GM23338 (cell line): ENCODE results near the gene MAVS. TPM values are rescaled to one million over a fixed set of nuclear protein-coding genes. Genes with fewer than 3 reads are reported as not detected.

Source experiments
- ATAC-seq: fragments of 200-7000 bp; cut with Tn5 transposase; 3 replicates; pipeline ENCODE4 v1.9.1; 2020
- DNase-seq: peaks from one replicate; pipeline ENCODE4 v3.0.0-alpha.2; 2015; ENCODE audit warnings: low spot score
- H2AFZ ChIP-seq: fragments of 200-600 bp; sonication (generic); 2 replicates; pipeline ENCODE4 v1.8.0; 2016; ENCODE audit warnings: antibody characterized with exemption, mild to moderate bottlenecking, moderate library complexity
- H3F3A ChIP-seq: fragments of 200-600 bp; sonication (generic); replicated peaks from 2 replicates; pipeline ENCODE4 v1.8.0; 2017; ENCODE audit warnings: antibody characterized with exemption, mixed run types, low read depth
- H3K27ac ChIP-seq: fragments of 200-600 bp; sonication (generic); 2 replicates; pipeline ENCODE4 v1.6.1; 2016; ENCODE audit warnings: low read depth
- H3K27me3 ChIP-seq: fragments of 200-600 bp; sonication (generic); 2 replicates; pipeline ENCODE4 v1.8.0; 2016; ENCODE audit warnings: mild to moderate bottlenecking, mixed run types, moderate library complexity; ENCODE audit not compliant: insufficient read depth
- H3K36me3 ChIP-seq: fragments of 200-600 bp; sonication (generic); 2 replicates; pipeline ENCODE4 v1.8.0; 2016; ENCODE audit warnings: mild to moderate bottlenecking; ENCODE audit not compliant: insufficient read depth
- H3K4me1 ChIP-seq: fragments of 200-600 bp; sonication (generic); 2 replicates; pipeline ENCODE4 v1.8.0; 2016; ENCODE audit warnings: mild to moderate bottlenecking, moderate library complexity; ENCODE audit not compliant: insufficient read depth
- H3K4me2 ChIP-seq: fragments of 200-600 bp; sonication (generic); 2 replicates; pipeline ENCODE4 v1.7.1; 2017; ENCODE audit warnings: mixed run types
- H3K4me3 ChIP-seq: fragments of 200-600 bp; sonication (generic); 2 replicates; pipeline ENCODE4 v1.6.1; 2016; ENCODE audit warnings: mixed run types
- H3K79me2 ChIP-seq: fragments of 200-600 bp; sonication (generic); replicated peaks from 2 replicates; pipeline ENCODE4 v1.8.0; 2017; ENCODE audit warnings: mild to moderate bottlenecking; ENCODE audit not compliant: insufficient read depth
- H3K9me2 ChIP-seq: fragments of 200-600 bp; sonication (generic); 2 replicates; pipeline ENCODE4 v1.8.0; 2017; ENCODE audit not compliant: insufficient read depth
- H4K20me1 ChIP-seq: fragments of 200-600 bp; sonication (generic); replicated peaks from 2 replicates; pipeline ENCODE4 v1.8.0; 2017; ENCODE audit warnings: mild to moderate bottlenecking; ENCODE audit not compliant: insufficient read depth
- H3K27ac Mint-ChIP-seq: 2 replicates; pipeline ENCODE4 v1.8.0; 2020; ENCODE audit warnings: inconsistent platforms, mild to moderate bottlenecking, moderate library complexity, mixed read lengths
- H3K27me3 Mint-ChIP-seq: 3 replicates; pipeline ENCODE4 v1.8.0; 2022; ENCODE audit warnings: low read depth, mild to moderate bottlenecking, moderate library complexity, mixed read lengths, inconsistent platforms; ENCODE audit not compliant: insufficient read depth, poor library complexity
- H3K36me3 Mint-ChIP-seq: 3 replicates; pipeline ENCODE4 v1.8.0; 2021; ENCODE audit warnings: low read depth, mild to moderate bottlenecking, inconsistent platforms, moderate library complexity, mixed read lengths
- H3K4me1 Mint-ChIP-seq: 3 replicates; pipeline ENCODE4 v1.8.0; 2020; ENCODE audit warnings: mild to moderate bottlenecking, inconsistent platforms, mixed read lengths
- H3K4me3 Mint-ChIP-seq: 3 replicates; pipeline ENCODE4 v1.8.0; 2021; ENCODE audit warnings: moderate library complexity, mild to moderate bottlenecking, inconsistent platforms, mixed read lengths
- H3K9me3 Mint-ChIP-seq: 3 replicates; pipeline ENCODE4 v1.8.0; 2020; ENCODE audit warnings: moderate library complexity, mild to moderate bottlenecking, inconsistent platforms, mixed read lengths
- CREB1 ChIP-seq: fragments of 250-450 bp; sonication (Bioruptor Pico); IDR thresholded peaks from 2 replicates; pipeline ENCODE4 v1.5.0; 2020; ENCODE audit warnings: low read depth, mild to moderate bottlenecking, moderate library complexity
- EZH2phosphoT487 ChIP-seq: fragments of 200-600 bp; sonication (generic); IDR thresholded peaks from one replicate; pipeline ENCODE4 v1.8.1; 2018; ENCODE audit warnings: antibody characterized with exemption; ENCODE audit not compliant: unreplicated experiment
- JUNB ChIP-seq: IDR thresholded peaks from one replicate; pipeline ENCODE4 v1.6.1; 2016; ENCODE audit warnings: antibody characterized with exemption; ENCODE audit not compliant: unreplicated experiment
- NANOG ChIP-seq: IDR thresholded peaks from 2 replicates; pipeline ENCODE4 v1.6.1; 2016; ENCODE audit warnings: antibody characterized with exemption, borderline replicate concordance
- POLR2AphosphoS5 ChIP-seq: IDR thresholded peaks from 2 replicates; pipeline ENCODE4 v1.6.1; 2016; ENCODE audit warnings: antibody characterized with exemption, low read depth
- STAT1 ChIP-seq: IDR thresholded peaks from one replicate; pipeline ENCODE4 v1.6.1; 2016; ENCODE audit warnings: antibody characterized with exemption; ENCODE audit not compliant: unreplicated experiment
- ZNF331 ChIP-seq: fragments of 250-450 bp; sonication (Bioruptor Pico); IDR thresholded peaks from 2 replicates; pipeline ENCODE4 v1.5.0; 2020; ENCODE audit warnings: low read depth, mild to moderate bottlenecking, moderate library complexity
- polyA plus RNA-seq: library from polyadenylated mRNA; unstranded; fragments of >200 nt; fragmentation: Nextera tagmentation; extraction: Ambion mirVana; gene quantifications from 2 replicates; pipeline ENCODE4 v1.2.1, GENCODE V29; 2016
- total RNA-seq: library from RNA; depleted of rRNA; stranded (reverse); fragments of >200 nt; shearing (Covaris generic); gene quantifications from 2 replicates; pipeline ENCODE4 v1.2.3, GENCODE V29; 2014
- TF ChIP-seq, protein P1 (sequence below), 2 experiments: fragments of 200-600 bp in 1 of 2; sonication (generic) in 1 of 2; conservative IDR thresholded peaks; 2 replicates each; pipeline versions ENCODE4 v1.5.1 to v1.6.1; 2016 to 2017; ENCODE audit warnings: antibody characterized with exemption in 2 of 2, low read depth in 2 of 2, mild to moderate bottlenecking in 2 of 2, moderate library complexity in 1 of 2
- TF ChIP-seq, protein P2 (sequence below): IDR thresholded peaks from one replicate; pipeline ENCODE4 v1.6.1; 2018; ENCODE audit warnings: antibody characterized with exemption; ENCODE audit not compliant: unreplicated experiment
- TF ChIP-seq, protein P3 (sequence below): fragments of 250-450 bp; sonication (Bioruptor Pico); IDR thresholded peaks from 2 replicates; pipeline ENCODE4 v1.5.0; 2020; ENCODE audit warnings: mild to moderate bottlenecking, moderate library complexity
- TF ChIP-seq, protein P4 (sequence below): IDR thresholded peaks from 2 replicates; pipeline ENCODE4 v1.6.1; 2016; ENCODE audit warnings: antibody characterized with exemption

MAVS gene
- total and polyA plus RNA-seq, 2 experiments from 2014 or later: 5.2 to 21.8 TPM

DNA sequence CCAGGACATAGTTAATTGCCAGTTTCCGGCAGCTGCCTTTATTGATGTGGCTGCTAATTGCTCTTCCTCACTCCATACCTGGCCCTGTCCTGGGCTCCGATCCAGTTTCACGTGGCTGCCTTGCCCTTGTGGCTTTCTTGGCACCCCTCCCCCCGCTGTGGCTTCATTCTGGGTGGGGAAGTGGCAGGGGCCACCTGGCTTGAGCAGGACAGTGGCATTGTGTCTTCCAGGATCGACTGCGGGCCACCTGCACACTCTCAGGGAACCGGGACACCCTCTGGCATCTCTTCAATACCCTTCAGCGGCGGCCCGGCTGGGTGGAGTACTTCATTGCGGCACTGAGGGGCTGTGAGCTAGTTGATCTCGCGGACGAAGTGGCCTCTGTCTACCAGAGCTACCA lies 10.8 kb downstream of the MAVS start:
- Histone ChIP-seq H3K27me3 (no peaks in the 10 kb centered on the region), H3K79me2 (no peaks in the 10 kb centered on the region), H3K36me3 (peaks cover 4% of the 10 kb centered on the region), H2AFZ (no peak overlapping the region), H3K4me2 (no peak overlapping the region), H3F3A (0 out of 2 replicates have a peak, but pooled peaks cover 5% of the 10 kb centered on the region), H3K27ac (peak overlapping the region; percentile 69; the same call in 1 of the 2 replicates), H3K4me1 (no peaks in the 10 kb centered on the region), H3K4me3 (no peak overlapping the region), H4K20me1 (peaks cover 5% of the 10 kb centered on the region; the same call in 1 of the 2 replicates), H3K9me2 (no peaks in the 10 kb centered on the region)
- H3K4me1 Mint-ChIP-seq: no peaks in the 10 kb centered on the region; the same call in 2 of the 3 replicates
- peaks cover 9% of the 10 kb centered on the region; the same call in 1 of the 3 replicates for H3K9me3 Mint-ChIP-seq
- DNase-seq (no peak), ATAC-seq (no peak)
- peaks cover 9% of the 10 kb centered on the region for H3K27me3 Mint-ChIP-seq
- no peak overlapping the region for H3K27ac Mint-ChIP-seq
- TF ChIP-seq NANOG (no peak), EZH2phosphoT487 (no peak), POLR2AphosphoS5 (no peak), ZNF331 (CRISPR knock-in tag) (no peak), CREB1 (CRISPR knock-in tag) (no peak), STAT1 (no peak), JUNB (no peak)
- TF ChIP-seq, protein P1, sequence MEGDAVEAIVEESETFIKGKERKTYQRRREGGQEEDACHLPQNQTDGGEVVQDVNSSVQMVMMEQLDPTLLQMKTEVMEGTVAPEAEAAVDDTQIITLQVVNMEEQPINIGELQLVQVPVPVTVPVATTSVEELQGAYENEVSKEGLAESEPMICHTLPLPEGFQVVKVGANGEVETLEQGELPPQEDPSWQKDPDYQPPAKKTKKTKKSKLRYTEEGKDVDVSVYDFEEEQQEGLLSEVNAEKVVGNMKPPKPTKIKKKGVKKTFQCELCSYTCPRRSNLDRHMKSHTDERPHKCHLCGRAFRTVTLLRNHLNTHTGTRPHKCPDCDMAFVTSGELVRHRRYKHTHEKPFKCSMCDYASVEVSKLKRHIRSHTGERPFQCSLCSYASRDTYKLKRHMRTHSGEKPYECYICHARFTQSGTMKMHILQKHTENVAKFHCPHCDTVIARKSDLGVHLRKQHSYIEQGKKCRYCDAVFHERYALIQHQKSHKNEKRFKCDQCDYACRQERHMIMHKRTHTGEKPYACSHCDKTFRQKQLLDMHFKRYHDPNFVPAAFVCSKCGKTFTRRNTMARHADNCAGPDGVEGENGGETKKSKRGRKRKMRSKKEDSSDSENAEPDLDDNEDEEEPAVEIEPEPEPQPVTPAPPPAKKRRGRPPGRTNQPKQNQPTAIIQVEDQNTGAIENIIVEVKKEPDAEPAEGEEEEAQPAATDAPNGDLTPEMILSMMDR (conservative IDR thresholded peaks at IDR 0.05; ENCODE audit: low read depth in 2 of 2): no peak
- TF ChIP-seq, protein P2, sequence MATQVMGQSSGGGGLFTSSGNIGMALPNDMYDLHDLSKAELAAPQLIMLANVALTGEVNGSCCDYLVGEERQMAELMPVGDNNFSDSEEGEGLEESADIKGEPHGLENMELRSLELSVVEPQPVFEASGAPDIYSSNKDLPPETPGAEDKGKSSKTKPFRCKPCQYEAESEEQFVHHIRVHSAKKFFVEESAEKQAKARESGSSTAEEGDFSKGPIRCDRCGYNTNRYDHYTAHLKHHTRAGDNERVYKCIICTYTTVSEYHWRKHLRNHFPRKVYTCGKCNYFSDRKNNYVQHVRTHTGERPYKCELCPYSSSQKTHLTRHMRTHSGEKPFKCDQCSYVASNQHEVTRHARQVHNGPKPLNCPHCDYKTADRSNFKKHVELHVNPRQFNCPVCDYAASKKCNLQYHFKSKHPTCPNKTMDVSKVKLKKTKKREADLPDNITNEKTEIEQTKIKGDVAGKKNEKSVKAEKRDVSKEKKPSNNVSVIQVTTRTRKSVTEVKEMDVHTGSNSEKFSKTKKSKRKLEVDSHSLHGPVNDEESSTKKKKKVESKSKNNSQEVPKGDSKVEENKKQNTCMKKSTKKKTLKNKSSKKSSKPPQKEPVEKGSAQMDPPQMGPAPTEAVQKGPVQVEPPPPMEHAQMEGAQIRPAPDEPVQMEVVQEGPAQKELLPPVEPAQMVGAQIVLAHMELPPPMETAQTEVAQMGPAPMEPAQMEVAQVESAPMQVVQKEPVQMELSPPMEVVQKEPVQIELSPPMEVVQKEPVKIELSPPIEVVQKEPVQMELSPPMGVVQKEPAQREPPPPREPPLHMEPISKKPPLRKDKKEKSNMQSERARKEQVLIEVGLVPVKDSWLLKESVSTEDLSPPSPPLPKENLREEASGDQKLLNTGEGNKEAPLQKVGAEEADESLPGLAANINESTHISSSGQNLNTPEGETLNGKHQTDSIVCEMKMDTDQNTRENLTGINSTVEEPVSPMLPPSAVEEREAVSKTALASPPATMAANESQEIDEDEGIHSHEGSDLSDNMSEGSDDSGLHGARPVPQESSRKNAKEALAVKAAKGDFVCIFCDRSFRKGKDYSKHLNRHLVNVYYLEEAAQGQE: no peak
- TF ChIP-seq, protein P3, sequence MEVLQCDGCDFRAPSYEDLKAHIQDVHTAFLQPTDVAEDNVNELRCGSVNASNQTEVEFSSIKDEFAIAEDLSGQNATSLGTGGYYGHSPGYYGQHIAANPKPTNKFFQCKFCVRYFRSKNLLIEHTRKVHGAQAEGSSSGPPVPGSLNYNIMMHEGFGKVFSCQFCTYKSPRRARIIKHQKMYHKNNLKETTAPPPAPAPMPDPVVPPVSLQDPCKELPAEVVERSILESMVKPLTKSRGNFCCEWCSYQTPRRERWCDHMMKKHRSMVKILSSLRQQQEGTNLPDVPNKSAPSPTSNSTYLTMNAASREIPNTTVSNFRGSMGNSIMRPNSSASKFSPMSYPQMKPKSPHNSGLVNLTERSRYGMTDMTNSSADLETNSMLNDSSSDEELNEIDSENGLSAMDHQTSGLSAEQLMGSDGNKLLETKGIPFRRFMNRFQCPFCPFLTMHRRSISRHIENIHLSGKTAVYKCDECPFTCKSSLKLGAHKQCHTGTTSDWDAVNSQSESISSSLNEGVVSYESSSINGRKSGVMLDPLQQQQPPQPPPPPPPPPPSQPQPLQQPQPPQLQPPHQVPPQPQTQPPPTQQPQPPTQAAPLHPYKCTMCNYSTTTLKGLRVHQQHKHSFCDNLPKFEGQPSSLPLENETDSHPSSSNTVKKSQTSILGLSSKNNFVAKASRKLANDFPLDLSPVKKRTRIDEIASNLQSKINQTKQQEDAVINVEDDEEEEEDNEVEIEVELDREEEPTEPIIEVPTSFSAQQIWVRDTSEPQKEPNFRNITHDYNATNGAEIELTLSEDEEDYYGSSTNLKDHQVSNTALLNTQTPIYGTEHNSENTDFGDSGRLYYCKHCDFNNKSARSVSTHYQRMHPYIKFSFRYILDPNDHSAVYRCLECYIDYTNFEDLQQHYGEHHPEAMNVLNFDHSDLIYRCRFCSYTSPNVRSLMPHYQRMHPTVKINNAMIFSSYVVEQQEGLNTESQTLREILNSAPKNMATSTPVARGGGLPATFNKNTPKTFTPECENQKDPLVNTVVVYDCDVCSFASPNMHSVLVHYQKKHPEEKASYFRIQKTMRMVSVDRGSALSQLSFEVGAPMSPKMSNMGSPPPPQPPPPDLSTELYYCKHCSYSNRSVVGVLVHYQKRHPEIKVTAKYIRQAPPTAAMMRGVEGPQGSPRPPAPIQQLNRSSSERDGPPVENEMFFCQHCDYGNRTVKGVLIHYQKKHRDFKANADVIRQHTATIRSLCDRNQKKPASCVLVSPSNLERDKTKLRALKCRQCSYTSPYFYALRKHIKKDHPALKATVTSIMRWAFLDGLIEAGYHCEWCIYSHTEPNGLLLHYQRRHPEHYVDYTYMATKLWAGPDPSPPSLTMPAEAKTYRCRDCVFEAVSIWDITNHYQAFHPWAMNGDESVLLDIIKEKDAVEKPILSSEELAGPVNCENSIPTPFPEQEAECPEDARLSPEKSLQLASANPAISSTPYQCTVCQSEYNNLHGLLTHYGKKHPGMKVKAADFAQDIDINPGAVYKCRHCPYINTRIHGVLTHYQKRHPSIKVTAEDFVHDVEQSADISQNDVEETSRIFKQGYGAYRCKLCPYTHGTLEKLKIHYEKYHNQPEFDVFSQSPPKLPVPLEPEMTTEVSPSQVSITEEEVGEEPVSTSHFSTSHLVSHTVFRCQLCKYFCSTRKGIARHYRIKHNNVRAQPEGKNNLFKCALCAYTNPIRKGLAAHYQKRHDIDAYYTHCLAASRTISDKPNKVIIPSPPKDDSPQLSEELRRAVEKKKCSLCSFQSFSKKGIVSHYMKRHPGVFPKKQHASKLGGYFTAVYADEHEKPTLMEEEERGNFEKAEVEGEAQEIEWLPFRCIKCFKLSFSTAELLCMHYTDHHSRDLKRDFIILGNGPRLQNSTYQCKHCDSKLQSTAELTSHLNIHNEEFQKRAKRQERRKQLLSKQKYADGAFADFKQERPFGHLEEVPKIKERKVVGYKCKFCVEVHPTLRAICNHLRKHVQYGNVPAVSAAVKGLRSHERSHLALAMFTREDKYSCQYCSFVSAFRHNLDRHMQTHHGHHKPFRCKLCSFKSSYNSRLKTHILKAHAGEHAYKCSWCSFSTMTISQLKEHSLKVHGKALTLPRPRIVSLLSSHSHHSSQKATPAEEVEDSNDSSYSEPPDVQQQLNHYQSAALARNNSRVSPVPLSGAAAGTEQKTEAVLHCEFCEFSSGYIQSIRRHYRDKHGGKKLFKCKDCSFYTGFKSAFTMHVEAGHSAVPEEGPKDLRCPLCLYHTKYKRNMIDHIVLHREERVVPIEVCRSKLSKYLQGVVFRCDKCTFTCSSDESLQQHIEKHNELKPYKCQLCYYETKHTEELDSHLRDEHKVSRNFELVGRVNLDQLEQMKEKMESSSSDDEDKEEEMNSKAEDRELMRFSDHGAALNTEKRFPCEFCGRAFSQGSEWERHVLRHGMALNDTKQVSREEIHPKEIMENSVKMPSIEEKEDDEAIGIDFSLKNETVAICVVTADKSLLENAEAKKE (CRISPR knock-in tag): no peak
- TF ChIP-seq, protein P4, sequence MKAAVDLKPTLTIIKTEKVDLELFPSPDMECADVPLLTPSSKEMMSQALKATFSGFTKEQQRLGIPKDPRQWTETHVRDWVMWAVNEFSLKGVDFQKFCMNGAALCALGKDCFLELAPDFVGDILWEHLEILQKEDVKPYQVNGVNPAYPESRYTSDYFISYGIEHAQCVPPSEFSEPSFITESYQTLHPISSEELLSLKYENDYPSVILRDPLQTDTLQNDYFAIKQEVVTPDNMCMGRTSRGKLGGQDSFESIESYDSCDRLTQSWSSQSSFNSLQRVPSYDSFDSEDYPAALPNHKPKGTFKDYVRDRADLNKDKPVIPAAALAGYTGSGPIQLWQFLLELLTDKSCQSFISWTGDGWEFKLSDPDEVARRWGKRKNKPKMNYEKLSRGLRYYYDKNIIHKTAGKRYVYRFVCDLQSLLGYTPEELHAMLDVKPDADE: no peak
- H3K4me3 Mint-ChIP-seq: no peak overlapping the region
- H3K36me3 Mint-ChIP-seq: peaks cover 50% of the 10 kb centered on the region
